K562 treated with DMSO at 1 percent for 12 hours (cell line): Measurements from ENCODE around the gene PRAMEF33. TPM values are rescaled to one million over a fixed set of nuclear protein-coding genes. Genes with fewer than 3 reads are reported as not detected.

Source experiments
- total RNA-seq: library from RNA; unstranded; fragments of 300-600 nt; gene quantifications from 2 replicates; pipeline ENCODE4 v1.2.3, GENCODE V29; 2022; ENCODE audit not compliant: insufficient read depth

Gene PRAMEF33
- total RNA-seq, result not detected in 2 replicates

GRCh38 chr1:13303239-13303638 lies at the start of gene PRAMEF33:
Gene PRAMEF33, plus strand, starts transcription at chr1:13303539. Its CDS starts 2,416 bp downstream, at chr1:13305955.

GRCh38 chr1:13253898-13254297 lies 49.4 kb upstream of the PRAMEF33 start, which contains the start of gene PRAMEF5:
Gene PRAMEF5, plus strand, starts transcription at chr1:13254198. Its CDS starts 5,071 bp downstream, at chr1:13259269.

GRCh38 chr1:13285037-13285436 lies 18.3 kb upstream of the PRAMEF33 start, which contains the start of gene PRAMEF8:
Gene PRAMEF8, minus strand, starts transcription at chr1:13285137. Its CDS starts 1,046 bp downstream, at chr1:13284091.

GRCh38 chr1:13315281-13315680 lies 11.9 kb downstream of the PRAMEF33 start, which contains the start of gene PRAMEF15:
Gene PRAMEF15, plus strand, starts transcription at chr1:13315581. Its CDS starts 2,827 bp downstream, at chr1:13318408.

GRCh38 chr1:13347034-13347433 lies 43.7 kb downstream of the PRAMEF33 start, which contains the start of gene PRAMEF14:
Gene PRAMEF14, minus strand, starts transcription at chr1:13347134. Its CDS starts 1,820 bp downstream, at chr1:13345314.

Other genes with a start within 250 kb of the PRAMEF33 start
- not detected in 2 replicates for gene PRAMEF27, start 247.0 kb upstream of the PRAMEF33 start, total RNA-seq
- not detected in 2 replicates for gene HNRNPCL3, start 242.8 kb upstream of the PRAMEF33 start, total RNA-seq
- not detected in 2 replicates for gene PRAMEF25, start 232.8 kb upstream of the PRAMEF33 start, total RNA-seq
- gene HNRNPCL2, start 186.7 kb upstream of the PRAMEF33 start, total RNA-seq, result not detected in 2 replicates
- not detected in 2 replicates for gene PRAMEF26, start 147.5 kb upstream of the PRAMEF33 start, total RNA-seq
- gene HNRNPCL4, start 137.9 kb upstream of the PRAMEF33 start, total RNA-seq, result not detected in 2 replicates
- gene PRAMEF9, start 131.7 kb upstream of the PRAMEF33 start, total RNA-seq, result not detected in 2 replicates
- not detected in 2 replicates for gene PRAMEF13, start 102.1 kb upstream of the PRAMEF33 start, total RNA-seq
- gene PRAMEF18, start 77.4 kb upstream of the PRAMEF33 start, total RNA-seq, result not detected in 2 replicates
- not detected in 2 replicates for gene PRAMEF5, start 49.3 kb upstream of the PRAMEF33 start, total RNA-seq
- not detected in 2 replicates for gene PRAMEF8, start 18.4 kb upstream of the PRAMEF33 start, total RNA-seq
- not detected in 2 replicates for gene PRAMEF15, start 12.0 kb downstream of the PRAMEF33 start, total RNA-seq
- gene PRAMEF14, start 43.6 kb downstream of the PRAMEF33 start, total RNA-seq, result not detected in 2 replicates
- gene PRAMEF19, start 68.4 kb downstream of the PRAMEF33 start, total RNA-seq, result not detected in 2 replicates
- not detected in 2 replicates for gene PRAMEF17, start 86.1 kb downstream of the PRAMEF33 start, total RNA-seq
- not detected in 2 replicates for gene PRAMEF20, start 106.9 kb downstream of the PRAMEF33 start, total RNA-seq
- not detected in 2 replicates for gene LRRC38, start 210.5 kb downstream of the PRAMEF33 start, total RNA-seq